DMS53 (cell line): Measurements from ENCODE around the gene RNF115.
"Not testable (repeated sequence)": the region's sequence is repeated elsewhere in the genome, so short reads cannot be mapped to it uniquely, and the experiment has no call there.

Experiments used
- DNase-seq: peaks from one replicate; lab custom pipeline; 2025; lab: John Stamatoyannopoulos, UW

RNF115 gene

GRCh38 chr1:145777357-145778145 lies 46.3 kb downstream of the RNF115 start:
- no peak for DNase-seq

GRCh38 chr1:145773423-145773822 lies 50.5 kb downstream of the RNF115 start:
- DNase-seq = peak; percentile 27

- no peak for DNase-seq
These were observed 52.8 kb downstream of the RNF115 start for GRCh38 chr1:145771056-145771455.

GRCh38 chr1:145768004-145768403 lies 55.9 kb downstream of the RNF115 start:
- DNase-seq = not testable (repeated sequence)

- DNase-seq = not testable (repeated sequence)
These were observed 57.0 kb downstream of the RNF115 start for GRCh38 chr1:145766926-145767325.

- not testable (repeated sequence) for DNase-seq
These were observed 58.1 kb downstream of the RNF115 start for GRCh38 chr1:145765585-145766360.

- not testable (repeated sequence) for DNase-seq
These were observed 58.8 kb downstream of the RNF115 start for GRCh38 chr1:145765127-145765526.

GRCh38 chr1:145764231-145764940 lies 59.5 kb downstream of the RNF115 start:
- DNase-seq = not testable (repeated sequence)

- DNase-seq = not testable (repeated sequence)
These were observed 61.9 kb downstream of the RNF115 start for GRCh38 chr1:145762001-145762400.

- not testable (repeated sequence) for DNase-seq
These were observed 62.4 kb downstream of the RNF115 start for GRCh38 chr1:145761498-145761897.

- DNase-seq = not testable (repeated sequence)
These were observed 63.4 kb downstream of the RNF115 start for GRCh38 chr1:145760395-145760949.

GRCh38 chr1:145759721-145760120 lies 64.2 kb downstream of the RNF115 start:
- no peak for DNase-seq

GRCh38 chr1:145758575-145758974 lies 65.3 kb downstream of the RNF115 start:
- no peak for DNase-seq

GRCh38 chr1:145758116-145758515 lies 65.8 kb downstream of the RNF115 start:
- DNase-seq = no peak

GRCh38 chr1:145757420-145757819 lies 66.5 kb downstream of the RNF115 start:
- DNase-seq = no peak

- DNase-seq = no peak
These were observed 72.3 kb downstream of the RNF115 start for GRCh38 chr1:145751491-145752037.

- DNase-seq = no peak
These were observed 73.5 kb downstream of the RNF115 start for GRCh38 chr1:145750426-145750825.

GRCh38 chr1:145747398-145748247 lies 76.3 kb downstream of the RNF115 start:
- DNase-seq = no peak

- DNase-seq = no peak
These were observed 83.6 kb downstream of the RNF115 start for GRCh38 chr1:145740269-145740668.

GRCh38 chr1:145736191-145736590 lies 87.7 kb downstream of the RNF115 start:
- no peak for DNase-seq

GRCh38 chr1:145730900-145731299 lies 93.0 kb downstream of the RNF115 start:
- peak; percentile 40 for DNase-seq
